NCI-H748 (cell line): Measurements from ENCODE around the gene ARL2BP.
"Not testable (repeated sequence)": the region's sequence is repeated elsewhere in the genome, so short reads cannot be mapped to it uniquely, and the experiment has no call there.

Experiments
- DNase-seq: peaks from one replicate; lab custom pipeline; 2025; ENCODE audit not compliant: unreplicated experiment; lab: John Stamatoyannopoulos, UW

The ARL2BP gene

DNA sequence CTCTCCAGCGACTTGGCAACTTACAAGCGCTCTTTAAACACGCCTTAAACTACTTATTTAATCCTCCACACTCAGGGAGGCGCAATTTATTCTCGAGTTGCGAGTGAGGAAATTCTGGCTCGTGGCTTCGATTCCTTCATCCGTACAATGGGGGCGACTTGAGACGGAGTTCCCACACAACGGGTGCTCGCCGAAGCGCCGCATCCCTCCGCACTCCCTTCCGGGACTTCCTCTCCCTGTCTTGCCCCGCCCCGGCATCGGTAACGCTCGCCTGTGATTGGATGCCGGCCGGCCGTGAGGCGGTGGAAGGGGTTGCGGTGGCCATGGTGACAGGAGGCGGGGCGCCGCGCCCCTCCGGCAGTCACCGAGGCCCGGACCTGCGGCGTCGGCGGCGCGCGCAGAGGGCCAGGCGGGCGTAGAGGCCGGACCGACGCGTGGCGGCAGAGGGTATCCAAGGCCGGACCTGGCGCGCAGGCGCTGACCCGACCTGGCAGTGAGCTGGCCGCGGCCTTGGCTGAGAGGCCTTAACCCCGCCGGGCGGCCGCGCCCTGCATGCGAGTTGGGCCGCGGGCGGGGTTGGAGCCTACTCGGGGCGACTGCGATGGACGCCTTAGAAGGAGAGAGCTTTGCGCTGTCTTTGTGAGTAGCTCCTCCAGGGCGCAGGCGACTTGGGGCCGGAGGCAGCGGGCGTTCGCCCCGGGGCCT, at the start of gene ARL2BP:
TSS of gene ARL2BP (plus strand) at position 493 of the 705 bp plus-strand sequence. CDS start at position 602, 109 bp downstream.
- DNase-seq: peak; percentile 94

- DNase-seq: no peak
Observed at GRCh38 chr16:57196286-57196685, 48.8 kb upstream of the ARL2BP start.

DNA sequence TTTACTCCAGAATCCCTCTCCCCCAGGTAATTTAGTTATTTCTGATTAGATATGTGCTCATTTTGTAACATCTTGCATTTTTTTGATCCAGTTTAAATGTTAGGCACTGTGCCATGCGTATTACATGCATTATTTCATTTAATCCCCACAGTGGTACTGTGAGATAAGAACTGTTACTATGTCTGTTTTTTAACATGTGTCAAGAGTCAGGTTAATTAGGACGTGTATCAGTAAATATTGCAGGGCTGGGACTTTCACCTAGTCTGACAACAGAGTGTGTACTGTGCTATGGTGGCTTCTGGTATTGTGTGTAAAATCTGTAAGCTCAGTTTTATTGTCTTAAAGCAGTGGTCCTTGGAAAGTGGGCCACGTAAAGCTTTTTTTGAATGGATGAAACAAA, 48.3 kb upstream of the ARL2BP start:
- DNase-seq: no peak

- DNase-seq: not testable (repeated sequence)
Observed at GRCh38 chr16:57200321-57200720, 44.7 kb upstream of the ARL2BP start.

- DNase-seq: not testable (repeated sequence)
Observed at GRCh38 chr16:57200926-57201325, 44.1 kb upstream of the ARL2BP start.

DNA sequence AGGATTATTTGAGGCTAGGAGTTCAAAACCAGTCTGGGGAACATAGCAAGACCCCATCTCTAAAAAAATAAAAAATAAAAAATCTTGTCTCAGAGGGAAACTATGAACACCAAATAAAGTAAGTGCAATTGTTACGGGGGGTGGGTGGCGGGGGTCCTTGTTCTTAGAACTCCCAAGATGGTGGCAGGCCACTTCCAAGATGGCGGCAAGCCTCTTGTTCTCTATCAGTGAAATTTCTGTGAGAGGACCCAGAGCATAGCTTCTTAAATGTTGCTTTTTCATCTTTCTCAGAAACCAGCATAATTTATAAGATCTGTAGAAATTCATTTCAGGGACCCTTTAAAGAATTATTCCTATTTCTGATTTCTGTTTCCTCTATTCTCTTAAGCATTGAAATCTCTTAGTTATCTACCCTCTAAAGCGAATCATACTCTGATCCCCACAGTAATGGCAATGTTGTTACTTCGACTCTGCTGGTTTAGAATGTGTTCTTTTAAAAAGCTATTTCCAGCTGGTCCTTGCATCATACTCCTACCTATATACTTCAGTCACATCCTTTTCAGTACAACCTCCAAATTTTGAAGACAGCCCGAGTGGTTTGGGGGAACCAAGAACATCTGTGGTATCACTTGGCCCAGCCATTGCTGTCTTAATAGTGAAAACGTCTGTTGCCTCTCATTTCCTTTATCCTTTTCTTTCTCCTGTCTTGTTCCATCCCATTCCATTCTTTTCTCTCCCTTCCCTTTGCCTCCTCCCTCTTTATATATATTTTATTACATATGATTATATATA, 42.8 kb upstream of the ARL2BP start:
- no peak for DNase-seq

- no peak for DNase-seq
Observed at GRCh38 chr16:57203451-57203850, 41.6 kb upstream of the ARL2BP start.

GRCh38 chr16:57204675-57205074, 40.4 kb upstream of the ARL2BP start:
- no peak for DNase-seq

GRCh38 chr16:57208926-57209325, 36.1 kb upstream of the ARL2BP start:
- no peak for DNase-seq

GRCh38 chr16:57209780-57210179, 35.3 kb upstream of the ARL2BP start:
- no peak for DNase-seq

- DNase-seq: no peak
Observed at GRCh38 chr16:57213462-57213861, 31.6 kb upstream of the ARL2BP start.

- no peak for DNase-seq
Observed at GRCh38 chr16:57216968-57217367, 28.1 kb upstream of the ARL2BP start.

DNA sequence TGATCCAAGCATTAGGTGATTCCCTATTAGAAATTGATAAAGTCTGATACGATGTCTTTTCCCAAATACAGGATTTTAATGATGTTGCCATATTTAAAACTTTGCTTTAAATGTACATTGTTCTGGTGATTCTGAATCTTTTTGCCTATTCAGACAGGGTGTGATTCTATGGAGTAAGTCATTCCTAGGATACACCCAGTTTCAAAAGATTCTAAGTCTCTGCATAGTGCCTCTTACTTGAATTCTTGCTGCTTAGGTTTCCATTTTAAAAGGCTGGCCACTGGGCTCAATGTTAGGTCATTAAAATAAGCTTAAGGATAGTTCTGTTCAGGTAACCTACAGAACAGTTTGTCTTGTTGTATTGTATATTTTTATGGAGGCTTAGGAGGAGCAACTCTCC, 22.0 kb upstream of the ARL2BP start:
- DNase-seq: no peak

GRCh38 chr16:57224651-57225335, 20.3 kb upstream of the ARL2BP start:
- no peak for DNase-seq

- DNase-seq: no peak
Observed at GRCh38 chr16:57225978-57226377, 19.1 kb upstream of the ARL2BP start.

GRCh38 chr16:57226701-57227621, 18.1 kb upstream of the ARL2BP start:
- no peak for DNase-seq

DNA sequence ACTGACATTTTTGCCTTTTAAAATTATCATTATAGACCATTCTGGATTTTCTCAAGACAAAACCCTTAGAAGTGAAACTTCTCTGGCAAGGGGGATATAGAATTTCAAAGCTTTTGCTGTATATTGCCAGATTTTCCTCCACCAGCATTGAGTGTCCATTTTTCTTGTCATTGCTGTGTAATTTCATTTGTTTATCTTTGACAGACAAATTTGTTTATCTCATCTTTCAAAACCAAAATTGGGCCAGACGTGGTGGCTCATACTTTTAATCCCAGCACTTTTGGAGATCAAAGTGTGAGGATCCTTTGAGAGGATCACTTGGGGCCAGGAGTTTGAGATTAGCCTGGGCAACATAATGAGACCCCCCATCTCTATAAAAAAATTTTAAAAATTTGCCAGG, 16.0 kb upstream of the ARL2BP start:
- DNase-seq: no peak

DNA sequence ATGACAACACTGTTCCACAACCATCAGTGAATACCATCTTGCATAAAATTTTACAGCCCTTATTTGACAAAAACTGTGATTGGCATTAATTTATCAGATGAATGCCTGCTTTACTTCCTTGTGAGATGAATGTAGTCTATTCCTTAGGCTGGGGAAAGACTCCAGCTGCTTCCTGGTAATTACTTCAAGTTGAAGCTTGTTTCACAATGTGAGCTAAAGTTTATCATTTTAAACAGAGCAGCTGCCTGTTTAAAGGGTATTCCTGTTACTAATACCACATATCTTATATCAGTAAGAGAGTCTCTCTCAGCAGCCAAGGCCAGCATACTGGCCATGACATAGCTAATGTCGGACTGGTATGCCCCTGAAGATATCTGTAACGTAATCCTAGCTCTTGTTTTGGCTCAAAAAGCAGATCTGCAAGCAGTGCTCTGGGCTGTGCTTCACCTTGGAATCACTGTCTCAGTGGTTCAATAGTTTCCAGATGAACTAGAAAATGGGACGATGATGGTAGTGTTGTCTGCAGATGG, 13.2 kb upstream of the ARL2BP start:
- no peak for DNase-seq

DNA sequence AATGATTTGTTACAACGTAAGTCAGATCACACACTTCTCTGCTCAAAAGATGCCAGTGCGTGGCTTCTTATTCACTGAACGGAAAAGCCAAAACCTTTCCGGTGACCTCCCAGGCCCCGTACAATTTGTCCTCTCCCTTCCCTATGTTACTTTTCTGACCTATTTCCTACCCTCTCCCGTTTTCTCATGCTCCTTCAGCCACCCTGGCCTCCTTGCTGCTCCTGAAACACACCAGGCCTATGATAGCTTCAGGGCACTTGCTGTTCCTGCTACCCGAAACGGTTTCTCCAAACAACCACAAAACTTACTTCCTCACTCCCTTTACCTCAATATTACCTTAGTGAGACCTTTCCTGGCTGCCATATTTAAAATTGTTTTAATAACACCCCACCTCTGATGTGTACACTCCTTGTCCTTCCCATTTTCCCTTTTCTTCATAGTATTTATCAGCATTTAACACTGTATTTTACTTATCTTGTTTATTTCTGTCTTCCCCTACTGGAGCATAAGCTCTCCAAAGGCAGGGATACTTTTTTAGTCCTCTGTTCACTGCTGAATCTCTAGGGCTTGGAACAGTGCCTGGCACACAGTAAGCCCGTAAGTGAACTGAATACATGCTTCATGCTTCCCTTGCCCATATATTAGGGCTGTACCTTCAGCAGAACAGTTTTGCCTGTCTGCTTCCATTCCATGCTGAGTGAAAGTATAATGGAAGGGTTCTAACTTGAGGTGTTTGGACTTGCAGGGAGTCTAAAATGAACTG, 10.9 kb upstream of the ARL2BP start:
- no peak for DNase-seq

GRCh38 chr16:57234707-57235092, 10.4 kb upstream of the ARL2BP start:
- DNase-seq: no peak
